Omental fat pad (tissue), 4 donors: ENCODE data around the gene ILKAP. TPM values are rescaled to one million over a fixed set of nuclear protein-coding genes. Genes with fewer than 3 reads are reported as not detected.

Experiments used
- ATAC-seq: fragments of 150-250 bp; one replicate; pipeline ENCODE4 v1.9.1; 2016; ENCODE audit warnings: mild to moderate bottlenecking, moderate library complexity; ENCODE audit not compliant: low FRiP score
- DNase-seq: peaks from one replicate; pipeline ENCODE4 v3.0.0-alpha.2; 2019; ENCODE audit warnings: low spot score
- CTCF ChIP-seq, 3 donors: fragments of 450-650 bp; IDR thresholded peaks; one replicate each; pipeline ENCODE4 v1.5.1; 2016 to 2017; ENCODE audit warnings: antibody characterized with exemption in 3 of 3, mild to moderate bottlenecking in 3 of 3, moderate library complexity in 2 of 3
- total RNA-seq, 4 donors: library from RNA; depleted of rRNA; stranded (reverse); fragments of >200 nt; gene quantifications; one replicate each; pipeline ENCODE4 v1.1.0, GENCODE V29; 2016

ILKAP gene
- total RNA-seq, 4 donors from 2014 or later, result 20.2 to 51.8 (median 29.7) TPM

GRCh38 chr2:238235856-238236255 lies 32.4 kb upstream of the ILKAP start:
- ATAC-seq, result no peak
- DNase-seq, result no peak
- TF ChIP-seq CTCF (IDR thresholded peaks at IDR 0.05), result no peak

- no peak for DNase-seq
- TF ChIP-seq CTCF (IDR thresholded peaks at IDR 0.05), result no peak
- no peak for ATAC-seq
Measured at GRCh38 chr2:238235331-238235732, 31.8 kb upstream of the ILKAP start.

- no peak for ATAC-seq
- TF ChIP-seq CTCF (IDR thresholded peaks at IDR 0.05), result no peak
- DNase-seq, result no peak
Measured at GRCh38 chr2:238233625-238234024, 30.1 kb upstream of the ILKAP start.

GRCh38 chr2:238231809-238232208 lies 28.3 kb upstream of the ILKAP start:
- DNase-seq (no peak), ATAC-seq (no peak)
- TF ChIP-seq CTCF (IDR thresholded peaks at IDR 0.05), result no peak

- peak; percentile 77 for ATAC-seq
- peak; percentile 73 for DNase-seq
- TF ChIP-seq CTCF (IDR thresholded peaks at IDR 0.05), result no peak
Measured at GRCh38 chr2:238231251-238231793, 27.8 kb upstream of the ILKAP start.

GRCh38 chr2:238230699-238231098 lies 27.2 kb upstream of the ILKAP start:
- no peak for ATAC-seq
- TF ChIP-seq CTCF (IDR thresholded peaks at IDR 0.05), result no peak
- DNase-seq, result no peak

GRCh38 chr2:238228700-238229099 lies 25.2 kb upstream of the ILKAP start:
- DNase-seq (no peak), ATAC-seq (no peak)
- no peak for TF ChIP-seq CTCF (IDR thresholded peaks at IDR 0.05)
